ENCODE data around the gene SCUBE1.

The SCUBE1 gene

DNA sequence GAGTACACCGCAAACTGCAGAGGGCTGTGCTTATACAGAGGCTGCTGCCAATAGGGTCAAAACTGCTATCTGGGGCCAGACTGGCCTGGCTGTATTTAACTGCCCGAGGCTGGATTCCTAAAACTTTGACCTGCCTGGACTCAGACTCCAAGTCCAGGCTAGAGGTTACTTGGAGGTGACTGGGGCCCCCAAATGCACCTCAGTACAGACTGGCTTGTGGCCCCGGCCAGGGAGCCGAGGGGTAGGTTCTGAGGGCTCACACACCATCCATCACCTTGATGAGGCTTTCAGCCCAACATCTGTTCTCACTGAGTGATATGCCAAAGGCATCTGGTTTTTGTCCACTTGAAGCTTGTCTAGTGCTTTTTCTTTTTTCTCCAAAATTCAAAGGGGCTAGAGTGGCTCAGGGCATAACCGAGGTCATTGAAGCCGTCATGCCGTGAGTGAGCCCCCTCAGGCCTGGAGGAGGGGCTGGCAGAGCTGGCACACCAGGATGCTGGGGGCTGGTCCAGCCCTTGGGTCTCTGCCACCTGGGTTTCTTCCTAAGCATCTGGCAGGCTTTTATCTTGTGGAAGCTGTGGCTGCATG is 103.9 kb downstream of the SCUBE1 start:
- no peak for TF ChIP-seq CTCF (IDR thresholded peaks at IDR 0.05)

GRCh38 chr22:43238526-43239006 is 104.6 kb downstream of the SCUBE1 start:
- H3K36me3 ChIP-seq (ENCODE audit: control insufficient read depth, insufficient read depth, low read length): no peaks in the 10 kb centered on the region
- no peak overlapping the region for H2AFZ ChIP-seq
- no peak overlapping the region for H3K27ac ChIP-seq
- TF ChIP-seq CTCF (IDR thresholded peaks at IDR 0.05): no peak
- H3K9me3 ChIP-seq (ENCODE audit: control insufficient read depth, low read length): no peaks in the 10 kb centered on the region
- no peaks in the 10 kb centered on the region for H3K4me1 ChIP-seq
- no peak overlapping the region for H3K4me3 ChIP-seq (ENCODE audit: low read depth, low read length)
- H3K79me2 ChIP-seq: no peaks in the 10 kb centered on the region
- H3K9ac ChIP-seq: no peak overlapping the region
- no peaks in the 10 kb centered on the region for H3K27me3 ChIP-seq (ENCODE audit: control insufficient read depth, insufficient read depth, low read length)
- no peak overlapping the region for H3K4me2 ChIP-seq (ENCODE audit: low read length)

More for the DNA sequence above, 103.9 kb downstream of the SCUBE1 start:
- Histone ChIP-seq H3K36me3 (ENCODE audit: control insufficient read depth, insufficient read depth, low read length) (no peaks in the 10 kb centered on the region), H3K4me3 (ENCODE audit: low read depth, low read length) (no peak overlapping the region), H3K79me2 (no peaks in the 10 kb centered on the region), H2AFZ (no peak overlapping the region), H3K4me2 (ENCODE audit: low read length) (no peak overlapping the region), H3K9ac (no peak overlapping the region), H3K9me3 (ENCODE audit: control insufficient read depth, low read length) (no peaks in the 10 kb centered on the region), H3K27ac (no peak overlapping the region), H3K4me1 (no peaks in the 10 kb centered on the region), H3K27me3 (ENCODE audit: control insufficient read depth, insufficient read depth, low read length) (no peaks in the 10 kb centered on the region)

DNA sequence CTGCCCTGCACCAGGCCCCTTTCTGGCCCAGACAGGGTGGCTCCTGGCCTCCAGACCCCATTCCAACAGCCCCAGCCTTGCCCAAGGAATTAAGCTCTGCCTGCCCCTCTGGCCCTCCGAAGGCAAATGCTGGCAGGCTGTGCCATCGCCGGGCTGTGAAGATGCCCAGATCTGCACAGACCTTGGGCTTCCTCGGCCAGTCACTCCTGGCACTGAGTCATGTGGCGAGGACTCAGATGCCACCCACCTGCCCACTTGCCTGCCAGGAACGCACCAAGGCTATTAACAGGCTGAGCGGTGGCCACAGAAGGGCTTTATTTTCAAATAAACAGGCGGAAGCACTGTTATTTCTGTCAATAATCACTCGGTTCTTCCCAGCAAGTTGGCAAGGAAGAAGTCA is 105.9 kb downstream of the SCUBE1 start:
- Histone ChIP-seq H3K4me1 (no peaks in the 10 kb centered on the region), H3K27me3 (ENCODE audit: control insufficient read depth, insufficient read depth, low read length) (no peaks in the 10 kb centered on the region), H2AFZ (no peak overlapping the region), H3K27ac (no peak overlapping the region), H3K4me3 (ENCODE audit: low read depth, low read length) (no peak overlapping the region), H3K9ac (no peak overlapping the region), H3K79me2 (no peaks in the 10 kb centered on the region), H3K4me2 (ENCODE audit: low read length) (no peak overlapping the region), H3K9me3 (ENCODE audit: control insufficient read depth, low read length) (no peaks in the 10 kb centered on the region), H3K36me3 (ENCODE audit: control insufficient read depth, insufficient read depth, low read length) (no peaks in the 10 kb centered on the region)
- TF ChIP-seq CTCF (IDR thresholded peaks at IDR 0.05): no peak

GRCh38 chr22:43236411-43237166 is 106.6 kb downstream of the SCUBE1 start:
- no peaks in the 10 kb centered on the region for H3K4me1 ChIP-seq
- H3K79me2 ChIP-seq: no peaks in the 10 kb centered on the region
- H3K9me3 ChIP-seq (ENCODE audit: control insufficient read depth, low read length): no peaks in the 10 kb centered on the region
- no peak overlapping the region for H3K27ac ChIP-seq
- no peaks in the 10 kb centered on the region for H3K36me3 ChIP-seq (ENCODE audit: control insufficient read depth, insufficient read depth, low read length)
- TF ChIP-seq CTCF (IDR thresholded peaks at IDR 0.05): no peak
- H3K4me2 ChIP-seq (ENCODE audit: low read length): no peak overlapping the region
- no peak overlapping the region for H3K9ac ChIP-seq
- no peak overlapping the region for H3K4me3 ChIP-seq (ENCODE audit: low read depth, low read length)
- no peak overlapping the region for H2AFZ ChIP-seq
- H3K27me3 ChIP-seq (ENCODE audit: control insufficient read depth, insufficient read depth, low read length): no peaks in the 10 kb centered on the region
